GM18526 (cell line): ENCODE measurements around the gene PITPNC1.

ENCODE experiments used
- POLR2A ChIP-seq: IDR thresholded peaks from 3 replicates; pipeline ENCODE4 v1.6.1; 2011; ENCODE audit not compliant: insufficient read length; ENCODE audit errors: extremely low read depth

Gene PITPNC1

DNA sequence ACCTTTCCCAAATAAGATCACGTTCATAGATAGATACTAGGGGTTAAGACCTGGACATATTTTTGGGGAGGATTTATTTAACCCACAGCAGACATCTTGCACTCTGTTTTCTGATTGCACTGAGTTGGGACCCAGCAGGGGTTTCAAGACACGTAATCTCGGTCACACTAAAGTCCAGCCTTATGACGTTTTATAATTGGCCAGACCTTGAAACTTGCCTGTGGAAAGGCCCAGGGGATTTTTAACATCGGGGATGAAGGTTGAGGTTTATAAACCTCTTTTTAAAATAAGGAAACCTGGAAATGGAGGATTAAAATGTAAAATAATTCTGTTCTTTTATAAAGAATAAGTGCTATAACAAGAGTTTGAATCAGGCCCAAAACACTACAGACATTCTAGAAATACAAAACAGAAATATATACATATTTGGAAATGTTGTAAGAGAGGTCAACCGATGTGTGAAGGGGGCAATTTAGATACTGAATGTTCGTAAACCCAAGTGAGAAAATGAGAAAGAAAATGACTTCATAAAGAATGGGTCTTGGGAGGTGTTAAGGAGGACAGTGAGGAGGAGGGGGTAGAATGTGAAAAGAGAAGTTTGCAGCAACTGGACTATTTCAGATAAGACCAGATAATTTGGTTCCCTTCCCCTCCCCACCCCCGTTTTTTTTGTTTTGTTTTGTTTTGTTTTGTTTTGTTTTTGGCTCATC, 279.6 kb downstream of the PITPNC1 start:
- no peak for TF ChIP-seq POLR2A

DNA sequence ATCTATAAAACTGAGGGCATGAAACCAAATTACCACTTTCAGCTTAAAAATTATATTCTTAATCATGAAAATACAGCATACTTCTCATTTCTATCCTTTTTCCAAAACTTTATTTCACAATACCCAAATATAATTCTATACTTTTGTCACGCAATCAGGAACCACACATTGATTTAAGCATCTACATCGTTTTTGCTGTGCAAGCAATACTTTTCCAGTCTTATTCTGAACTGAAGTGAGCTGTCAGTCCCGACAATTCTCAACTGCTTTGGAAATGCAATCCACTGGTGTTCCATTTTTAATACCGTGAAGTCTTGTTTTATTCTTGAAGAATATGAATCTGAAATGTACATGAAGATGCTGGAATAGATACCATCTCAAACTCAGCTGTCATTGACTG, 280.5 kb downstream of the PITPNC1 start:
- TF ChIP-seq POLR2A: no peak

DNA sequence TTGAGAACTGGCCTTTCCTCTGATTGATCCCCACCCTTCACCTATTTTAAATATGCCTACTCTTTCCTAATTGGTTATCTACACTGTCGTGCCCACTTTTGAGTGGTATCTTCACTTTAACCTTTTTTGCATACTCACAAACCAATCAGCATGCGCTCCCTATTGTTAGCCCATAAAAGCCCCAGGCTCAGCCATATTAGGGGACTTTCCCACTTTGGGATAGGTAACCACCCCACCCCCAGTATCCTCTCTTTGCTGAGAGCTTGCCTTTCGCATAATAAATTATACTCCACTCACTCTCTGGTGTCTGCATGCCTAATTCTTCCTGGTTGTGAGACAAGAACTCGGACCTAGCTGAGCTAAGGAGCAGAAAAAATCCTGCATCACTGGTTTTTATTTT, 281.2 kb downstream of the PITPNC1 start:
- TF ChIP-seq POLR2A: no peak

DNA sequence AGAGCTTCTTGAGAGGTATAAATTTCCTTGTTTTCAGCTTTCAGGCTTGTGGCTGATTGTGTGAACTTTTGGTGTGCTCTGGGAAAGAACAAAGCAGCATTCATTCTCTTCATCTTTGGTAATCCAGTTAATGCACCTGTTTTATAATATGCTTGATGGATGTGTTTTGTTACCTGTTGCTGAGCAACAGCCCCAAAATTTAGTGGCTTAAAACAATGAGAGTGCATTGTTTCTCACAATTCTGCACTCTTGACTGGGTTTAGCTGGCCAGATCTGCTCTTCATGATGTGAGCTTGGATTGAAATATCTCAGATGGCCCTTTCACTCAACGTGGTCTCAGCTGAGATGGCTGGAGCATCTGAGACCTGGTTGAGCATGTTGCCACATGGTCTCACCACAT, 281.9 kb downstream of the PITPNC1 start:
- TF ChIP-seq POLR2A: no peak

GRCh38 chr17:67662712-67663111, 285.6 kb downstream of the PITPNC1 start:
- TF ChIP-seq POLR2A: no peak

DNA sequence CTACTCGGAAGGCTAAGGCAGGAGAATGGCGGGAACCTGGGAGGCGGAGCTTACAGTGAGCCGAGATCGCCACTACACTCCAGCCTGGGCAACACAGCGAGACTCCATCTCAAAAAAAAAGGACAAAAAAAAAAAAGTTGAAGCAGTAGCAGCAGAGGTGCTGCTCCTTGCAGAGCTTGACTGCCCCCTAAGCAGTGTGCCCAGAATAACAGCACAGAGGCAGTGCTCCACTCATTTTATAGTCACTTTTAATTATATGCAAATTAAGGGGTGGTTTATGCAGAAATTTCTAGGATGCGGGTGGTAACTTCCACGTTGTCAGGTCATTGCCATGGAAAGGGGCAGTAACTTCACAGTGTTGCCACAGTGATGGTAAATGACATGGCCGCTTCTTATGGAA, 286.4 kb downstream of the PITPNC1 start:
- TF ChIP-seq POLR2A: no peak

GRCh38 chr17:67666028-67666427, 288.9 kb downstream of the PITPNC1 start:
- TF ChIP-seq POLR2A: no peak

DNA sequence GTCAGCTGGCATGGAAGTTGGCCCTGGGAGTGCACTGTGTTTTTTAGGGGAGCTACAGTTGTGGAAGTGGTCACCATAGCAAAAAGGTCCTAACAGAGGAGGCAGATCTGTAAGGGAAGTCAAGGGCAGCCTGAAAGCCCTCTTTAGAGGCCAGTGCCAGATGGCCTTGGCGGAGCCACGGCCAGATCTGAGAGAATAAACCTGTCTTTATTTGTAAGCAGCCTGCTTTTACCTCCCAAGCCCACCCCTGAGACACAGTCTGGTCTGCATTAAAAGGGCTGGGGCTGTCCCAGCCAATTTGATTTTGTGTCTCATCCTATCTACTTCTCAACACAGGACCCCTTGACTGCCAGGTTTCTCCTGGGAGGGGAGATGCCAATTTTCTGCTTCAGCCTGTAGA, 289.6 kb downstream of the PITPNC1 start:
- TF ChIP-seq POLR2A: no peak

DNA sequence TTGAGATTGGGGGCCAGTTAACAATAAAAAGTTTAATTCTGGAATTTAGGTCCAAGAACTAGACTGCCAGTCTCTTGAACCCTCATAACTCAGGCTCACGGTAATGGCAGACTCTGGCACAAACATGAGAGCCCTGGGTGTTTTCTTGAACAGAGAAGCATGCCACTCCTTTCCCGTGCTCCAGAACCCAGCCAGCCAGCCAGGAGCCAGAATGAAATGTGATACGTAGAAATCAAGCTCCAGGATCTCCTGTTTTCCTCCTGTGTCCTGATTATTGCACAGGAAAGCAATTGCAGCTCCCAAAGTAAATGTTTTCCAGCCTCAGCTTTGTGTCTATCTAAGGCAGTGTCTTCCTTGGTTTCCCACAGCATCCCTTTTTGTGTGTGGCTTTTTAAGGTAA, 294.4 kb downstream of the PITPNC1 start:
- TF ChIP-seq POLR2A: no peak

GRCh38 chr17:67672592-67673335, 295.7 kb downstream of the PITPNC1 start:
- TF ChIP-seq POLR2A: no peak

- no peak for TF ChIP-seq POLR2A
Observed at GRCh38 chr17:67675481-67675880, 298.4 kb downstream of the PITPNC1 start.

DNA sequence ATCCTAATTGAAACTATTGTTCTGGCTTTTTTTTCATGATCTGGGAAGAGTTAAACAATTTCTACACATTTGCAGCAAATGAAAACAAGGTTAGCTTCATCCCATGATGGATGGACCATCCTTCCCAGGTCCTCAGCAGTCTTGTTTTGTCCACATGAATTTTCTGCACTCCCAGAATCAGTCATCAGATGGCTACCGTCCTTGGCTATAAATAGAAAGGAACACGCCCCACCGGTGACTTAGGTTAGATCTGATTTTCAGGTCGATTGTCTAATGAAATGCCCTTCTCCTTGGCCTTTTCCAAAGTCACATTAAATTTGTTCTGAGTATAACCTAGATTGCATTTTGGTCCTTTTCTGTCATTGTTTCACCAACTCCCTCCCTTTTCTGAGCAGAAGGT, 299.2 kb downstream of the PITPNC1 start:
- TF ChIP-seq POLR2A: no peak

DNA sequence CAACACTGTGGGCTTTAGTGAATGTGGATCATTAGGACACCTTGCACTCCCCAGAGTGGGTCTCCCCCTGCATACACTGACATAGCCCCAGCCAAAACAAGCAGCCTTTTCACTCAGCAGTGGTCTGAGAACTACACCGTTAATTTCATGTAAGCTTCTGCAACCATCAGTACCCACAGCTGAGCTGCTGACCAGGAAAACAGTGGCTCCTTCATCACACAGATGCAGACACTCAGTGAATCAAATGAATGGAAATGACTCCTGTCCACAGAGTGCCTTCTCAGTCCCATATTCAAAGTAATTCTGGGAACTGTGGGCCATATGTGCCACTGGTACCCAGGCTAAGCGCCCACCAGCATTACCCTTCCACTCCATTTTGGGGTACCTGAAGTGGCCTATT, 301.3 kb downstream of the PITPNC1 start:
- no peak for TF ChIP-seq POLR2A

GRCh38 chr17:67679225-67679624, 302.1 kb downstream of the PITPNC1 start:
- no peak for TF ChIP-seq POLR2A

DNA sequence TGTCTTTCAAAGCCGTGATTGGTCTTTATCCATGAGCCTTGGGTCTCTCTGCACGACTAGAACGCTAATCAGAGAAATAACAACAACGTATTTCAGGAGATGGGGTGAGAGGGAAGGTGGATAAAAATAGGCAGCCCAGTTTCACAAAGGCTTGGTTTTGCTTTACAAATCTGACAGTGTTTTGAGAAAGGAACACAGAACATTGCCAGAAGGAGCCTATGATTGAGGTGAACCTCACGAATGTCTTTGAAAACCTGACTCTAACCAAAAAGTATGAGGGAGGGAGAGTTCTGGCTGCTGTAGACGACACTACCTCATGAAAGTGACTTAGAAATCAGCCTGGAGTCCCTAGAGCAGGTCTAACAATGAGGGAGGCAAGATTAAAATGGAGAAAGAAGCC, 302.6 kb downstream of the PITPNC1 start:
- TF ChIP-seq POLR2A: no peak

GRCh38 chr17:67680445-67681224, 303.6 kb downstream of the PITPNC1 start:
- TF ChIP-seq POLR2A: no peak
